Activated naive CD4-positive, alpha-beta T cell treated with anti-CD3 and anti-CD28 coated beads, Interleukin-2, amount 50 U/mL, for 72 hours (primary cell): ENCODE measurements around the gene ERBB4. TPM values are rescaled to one million over a fixed set of nuclear protein-coding genes. Genes with fewer than 3 reads are reported as not detected.

ENCODE experiments used
- ATAC-seq, 2 donors: fragments of 150-1000 bp; cut with Tn5 transposase; 2 replicates each; pipeline ENCODE4 v1.10.0; 2021; ENCODE audit warnings: mild to moderate bottlenecking in 2 of 2, moderate library complexity in 2 of 2
- DNase-seq, 2 donors: peaks; one replicate each; pipeline ENCODE4 v3.0.0; 2021 to 2022; ENCODE audit warnings: low spot score in 2 of 2
- H3K27ac Mint-ChIP-seq, 2 donors: one replicate each; pipeline ENCODE4 v1.8.0; 2022; ENCODE audit warnings: mild to moderate bottlenecking in 2 of 2, mixed read lengths in 2 of 2
- H3K36me3 Mint-ChIP-seq, 2 donors: one replicate each; pipeline ENCODE4 v1.8.0; 2022; ENCODE audit warnings: mixed read lengths in 2 of 2
- H3K9me3 Mint-ChIP-seq, 2 donors: one replicate each; pipeline ENCODE4 v1.8.0; 2022; ENCODE audit warnings: mixed read lengths in 2 of 2
- total RNA-seq, 2 donors: library from RNA; stranded (reverse); gene quantifications; one replicate each; pipeline ENCODE4 v1.2.3, GENCODE V29; 2022

Gene ERBB4
- total RNA-seq, 2 donors from 2014 or later = not detected

- ATAC-seq (peak in 1 of 2 donors; percentile 65), DNase-seq (no peak)
- no peaks in the 10 kb centered on the region for H3K36me3 Mint-ChIP-seq
- H3K27ac Mint-ChIP-seq = no peak overlapping the region
- H3K9me3 Mint-ChIP-seq = peaks cover 4 to 6% of the 10 kb centered on the region in 2 donors
Measured at GRCh38 chr2:211434773-211435172, 1103.8 kb downstream of the ERBB4 start.

DNA sequence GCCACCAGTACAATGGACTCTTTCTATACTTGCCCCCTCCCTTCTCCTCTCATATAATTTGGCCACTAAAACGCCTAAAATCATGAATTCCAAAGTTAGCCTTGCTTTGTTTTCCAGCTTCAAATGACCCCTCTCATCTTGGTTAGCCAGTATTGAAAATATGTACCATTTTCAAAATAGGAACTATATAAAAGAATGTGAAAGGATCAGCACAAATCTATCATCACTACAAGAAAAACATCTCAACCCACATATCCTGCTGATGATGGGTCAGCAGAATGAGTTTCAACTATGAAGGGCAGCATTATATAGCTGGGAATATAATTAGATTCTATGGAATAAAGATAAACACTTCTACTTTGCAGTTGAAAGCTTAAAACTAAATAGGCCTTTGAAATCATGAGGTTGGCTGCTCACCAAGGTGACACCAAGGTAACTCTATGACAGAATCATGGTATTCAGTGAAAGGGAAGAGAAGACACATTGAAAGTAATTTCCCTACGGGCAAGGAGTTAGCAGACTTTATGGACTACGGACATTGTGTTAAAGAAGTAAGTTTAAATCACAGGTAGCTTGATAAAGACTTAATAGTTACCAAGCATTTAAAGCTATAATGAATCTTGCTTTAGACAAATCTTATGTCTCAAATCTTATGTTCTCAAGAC lies 1109.2 kb downstream of the ERBB4 start:
- no peak for ATAC-seq
- Mint-ChIP-seq H3K9me3 (peaks cover 6 to 8% of the 10 kb centered on the region in 2 donors), H3K36me3 (no peaks in the 10 kb centered on the region), H3K27ac (peak overlapping the region in 1 of 2 donors; percentile 52)
- DNase-seq = no peak

GRCh38 chr2:211426240-211426639 lies 1112.4 kb downstream of the ERBB4 start:
- Mint-ChIP-seq H3K36me3 (no peaks in the 10 kb centered on the region), H3K9me3 (peaks cover 0 to 4% of the 10 kb centered on the region in 2 donors), H3K27ac (no peak overlapping the region)
- DNase-seq = no peak
- ATAC-seq = no peak

DNA sequence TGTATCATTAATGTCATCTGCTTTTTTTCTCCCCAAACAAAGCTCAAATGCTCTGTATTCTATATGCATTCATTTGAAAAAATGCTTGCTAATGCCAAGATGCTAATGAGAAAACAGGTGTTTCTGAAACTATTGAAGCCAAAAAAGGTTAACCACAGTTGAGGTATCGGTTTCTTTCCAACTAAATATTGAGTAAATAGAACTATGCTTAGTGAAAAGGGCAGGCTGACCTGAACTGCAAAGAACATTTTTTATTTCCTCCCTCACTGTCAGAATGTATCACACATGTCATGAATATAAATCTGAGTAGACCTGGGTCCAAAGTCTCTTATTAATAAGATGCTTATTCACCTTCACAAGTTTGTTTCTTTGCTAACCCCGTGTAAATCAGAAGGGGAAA lies 1115.6 kb downstream of the ERBB4 start:
- ATAC-seq = no peak
- no peak for DNase-seq
- Mint-ChIP-seq H3K36me3 (no peaks in the 10 kb centered on the region), H3K9me3 (no peaks in the 10 kb centered on the region), H3K27ac (no peak overlapping the region)

DNA sequence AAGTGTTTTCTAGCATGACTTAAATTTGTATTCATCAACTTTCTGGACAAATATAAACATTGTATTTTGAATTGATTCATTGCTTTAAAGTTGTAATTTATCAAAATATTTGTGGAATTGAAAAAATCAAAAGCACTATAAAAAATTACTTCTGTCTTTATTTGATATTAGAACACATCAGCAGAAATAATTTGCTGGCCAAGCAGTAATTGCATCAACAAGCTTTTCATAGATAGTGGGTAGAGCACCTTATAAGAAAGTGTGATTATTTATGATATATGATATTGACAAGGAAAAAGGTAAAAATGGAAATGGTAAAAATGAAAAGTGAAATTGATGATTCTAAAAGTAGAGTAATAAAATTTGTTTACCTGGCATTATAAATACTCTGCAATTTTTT lies 1121.1 kb downstream of the ERBB4 start:
- DNase-seq (no peak), ATAC-seq (no peak)
- Mint-ChIP-seq H3K9me3 (no peaks in the 10 kb centered on the region), H3K36me3 (no peaks in the 10 kb centered on the region), H3K27ac (no peak overlapping the region)

DNA sequence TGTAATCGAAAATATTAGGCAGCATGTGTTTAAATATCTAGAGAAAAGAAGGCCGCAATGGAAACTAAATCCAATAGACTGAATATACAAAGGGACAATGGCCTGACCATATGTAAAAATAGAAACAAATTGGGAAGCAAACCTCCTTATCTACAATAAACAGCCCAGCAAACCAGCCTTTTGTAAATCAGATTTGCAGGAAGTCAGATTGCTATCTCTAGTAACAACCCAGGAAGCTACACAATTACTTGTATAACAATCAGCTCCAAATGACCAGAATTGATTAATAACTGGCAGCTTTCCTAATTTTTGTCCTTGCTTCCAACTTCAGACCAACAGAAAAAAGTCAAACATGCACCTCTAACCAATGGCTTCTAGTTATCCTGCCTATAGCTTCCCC lies 1122.2 kb downstream of the ERBB4 start:
- DNase-seq (no peak), ATAC-seq (no peak)
- H3K36me3 Mint-ChIP-seq = no peaks in the 10 kb centered on the region
- no peaks in the 10 kb centered on the region for H3K9me3 Mint-ChIP-seq
- no peak overlapping the region for H3K27ac Mint-ChIP-seq

DNA sequence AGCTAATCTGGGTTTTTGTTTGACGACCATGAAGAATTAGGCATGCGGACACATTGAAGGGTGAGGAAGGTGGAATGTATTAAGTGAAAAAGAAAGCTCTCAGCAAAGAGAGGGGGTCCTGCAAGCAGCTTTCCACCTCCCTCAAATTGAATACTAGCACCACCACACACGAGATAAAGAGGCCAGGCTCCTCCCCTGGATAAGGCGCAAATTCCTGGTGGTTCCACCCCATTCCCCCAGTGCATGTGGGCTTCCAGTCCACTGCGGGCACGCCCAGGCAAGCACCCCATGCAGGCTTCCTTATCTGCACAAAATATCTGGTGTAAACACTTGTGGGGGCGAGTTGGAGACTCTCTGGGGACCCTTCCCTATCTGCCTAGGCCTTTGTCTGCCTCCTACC lies 1124.9 kb downstream of the ERBB4 start:
- DNase-seq = no peak
- Mint-ChIP-seq H3K27ac (peak overlapping the region in 1 of 2 donors; percentile 68), H3K36me3 (no peaks in the 10 kb centered on the region), H3K9me3 (no peaks in the 10 kb centered on the region)
- ATAC-seq = no peak

- H3K36me3 Mint-ChIP-seq = no peaks in the 10 kb centered on the region
- no peak for DNase-seq
- H3K27ac Mint-ChIP-seq = no peak overlapping the region
- peaks cover 5 to 7% of the 10 kb centered on the region in 2 donors for H3K9me3 Mint-ChIP-seq
- no peak for ATAC-seq
Measured at GRCh38 chr2:211408483-211408891, 1130.1 kb downstream of the ERBB4 start.

DNA sequence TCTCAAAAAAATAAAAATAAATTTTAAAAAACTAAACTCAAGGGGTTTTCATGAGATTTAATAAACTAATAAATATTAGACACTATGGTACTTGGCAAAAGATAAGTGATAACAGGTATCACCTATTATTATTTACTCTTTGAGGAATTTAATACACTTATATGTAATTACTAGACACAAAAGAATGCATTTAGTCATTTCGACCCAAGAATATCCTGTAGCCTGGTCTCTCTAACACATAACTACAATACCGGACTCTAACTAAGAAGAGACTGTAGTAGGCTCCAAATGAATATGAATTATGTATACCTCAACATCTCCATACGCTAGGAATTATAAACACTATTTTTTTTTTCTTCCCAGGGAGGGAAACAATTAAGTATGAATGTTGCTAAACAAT lies 1131.5 kb downstream of the ERBB4 start:
- Mint-ChIP-seq H3K27ac (no peak overlapping the region), H3K36me3 (no peaks in the 10 kb centered on the region), H3K9me3 (peaks cover 5 to 7% of the 10 kb centered on the region in 2 donors)
- DNase-seq = no peak
- ATAC-seq = no peak

GRCh38 chr2:211405036-211405435 lies 1133.6 kb downstream of the ERBB4 start:
- Mint-ChIP-seq H3K36me3 (no peaks in the 10 kb centered on the region), H3K9me3 (peaks cover 5 to 10% of the 10 kb centered on the region in 2 donors)

GRCh38 chr2:211404098-211404497 lies 1134.5 kb downstream of the ERBB4 start:
- no peaks in the 10 kb centered on the region for H3K36me3 Mint-ChIP-seq
- ATAC-seq (no peak), DNase-seq (no peak)
- H3K9me3 Mint-ChIP-seq = peaks cover 5 to 10% of the 10 kb centered on the region in 2 donors
- H3K27ac Mint-ChIP-seq = no peak overlapping the region

More at GRCh38 chr2:211405036-211405435, 1133.6 kb downstream of the ERBB4 start:
- ATAC-seq (no peak), DNase-seq (no peak)
- H3K27ac Mint-ChIP-seq = no peak overlapping the region

- H3K9me3 Mint-ChIP-seq = peaks cover 5 to 10% of the 10 kb centered on the region in 2 donors
- no peak for DNase-seq
Measured at GRCh38 chr2:211401328-211401727, 1137.3 kb downstream of the ERBB4 start.

GRCh38 chr2:211397764-211398163 lies 1140.8 kb downstream of the ERBB4 start:
- DNase-seq = no peak
- ATAC-seq = no peak
- Mint-ChIP-seq H3K9me3 (peaks cover 0 to 3% of the 10 kb centered on the region in 2 donors), H3K27ac (no peak overlapping the region), H3K36me3 (no peaks in the 10 kb centered on the region)

More at GRCh38 chr2:211401328-211401727, 1137.3 kb downstream of the ERBB4 start:
- ATAC-seq = no peak
- H3K36me3 Mint-ChIP-seq = no peaks in the 10 kb centered on the region
- H3K27ac Mint-ChIP-seq = no peak overlapping the region

DNA sequence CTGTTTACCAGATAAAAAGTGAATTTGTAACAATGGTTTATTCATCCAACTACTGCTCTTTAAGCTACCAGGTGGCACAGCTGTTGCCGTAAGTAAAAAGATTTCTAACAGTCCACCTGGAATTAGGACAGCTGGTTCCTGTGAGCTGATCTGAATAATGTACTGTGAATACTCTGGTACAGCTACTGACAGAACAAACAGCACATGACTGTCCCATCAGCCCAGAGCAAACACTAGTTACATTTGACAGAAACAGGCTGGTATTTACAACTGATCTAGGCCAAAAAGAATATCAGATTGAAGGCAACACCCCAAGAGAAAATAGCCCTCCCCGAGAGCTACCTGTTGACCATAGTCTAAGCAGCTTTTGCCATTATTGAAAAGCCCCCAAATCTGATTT lies 1141.8 kb downstream of the ERBB4 start:
- ATAC-seq = no peak
- peaks cover 0 to 3% of the 10 kb centered on the region in 2 donors for H3K9me3 Mint-ChIP-seq
- H3K27ac Mint-ChIP-seq = no peak overlapping the region
- DNase-seq = no peak
- H3K36me3 Mint-ChIP-seq = no peaks in the 10 kb centered on the region

DNA sequence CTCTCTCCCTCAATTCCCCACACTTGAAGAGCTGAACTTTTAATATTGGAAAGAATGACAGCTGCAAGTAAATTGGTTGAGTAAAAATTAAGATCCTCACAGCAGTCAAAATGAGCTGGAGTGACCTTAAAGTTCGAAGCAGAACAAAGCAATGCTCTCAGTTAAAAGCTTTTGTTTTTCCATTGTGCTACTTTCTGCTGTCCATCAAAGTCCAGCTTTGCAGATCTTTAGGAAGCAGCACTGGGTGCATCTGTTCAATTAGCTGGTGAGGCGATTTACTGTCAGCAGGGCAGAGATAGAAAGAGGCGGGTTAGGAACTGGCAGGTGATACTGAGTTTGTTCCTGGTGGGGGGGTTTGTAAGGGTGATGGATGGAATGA lies 1147.4 kb downstream of the ERBB4 start:
- no peak overlapping the region for H3K27ac Mint-ChIP-seq
- H3K36me3 Mint-ChIP-seq = no peaks in the 10 kb centered on the region
- H3K9me3 Mint-ChIP-seq = peaks cover 0 to 4% of the 10 kb centered on the region in 2 donors
- DNase-seq (no peak), ATAC-seq (no peak)

GRCh38 chr2:211390536-211391188 lies 1147.9 kb downstream of the ERBB4 start:
- no peak for ATAC-seq
- DNase-seq = no peak
- Mint-ChIP-seq H3K36me3 (no peaks in the 10 kb centered on the region), H3K27ac (no peak overlapping the region), H3K9me3 (peaks cover 0 to 4% of the 10 kb centered on the region in 2 donors)

GRCh38 chr2:211387734-211388133 lies 1150.9 kb downstream of the ERBB4 start:
- no peak overlapping the region for H3K27ac Mint-ChIP-seq
- no peaks in the 10 kb centered on the region for H3K36me3 Mint-ChIP-seq
- ATAC-seq = no peak
- DNase-seq = no peak
- peaks cover 0 to 4% of the 10 kb centered on the region in 2 donors for H3K9me3 Mint-ChIP-seq

GRCh38 chr2:211380041-211380440 lies 1158.6 kb downstream of the ERBB4 start:
- no peak for DNase-seq
- no peak for ATAC-seq
- H3K9me3 Mint-ChIP-seq = no peaks in the 10 kb centered on the region

More at GRCh38 chr2:211380041-211380440, 1158.6 kb downstream of the ERBB4 start:
- no peak overlapping the region for H3K27ac Mint-ChIP-seq
- no peaks in the 10 kb centered on the region for H3K36me3 Mint-ChIP-seq
